Testis (tissue), 2 donors: ENCODE results near the gene DENND1A.
"Not testable (repeated sequence)": the region's sequence is repeated elsewhere in the genome, so short reads cannot be mapped to it uniquely, and the experiment has no call there.

Source experiments
- CTCF ChIP-seq, 3 experiments: fragments of 450-650 bp in 2 of 3; fragments of 200-600 bp in 1 of 3; sonication (generic) in 1 of 3; IDR thresholded peaks; one replicate each; pipeline ENCODE4 v1.5.1; 2016 to 2019; ENCODE audit warnings: antibody characterized with exemption in 3 of 3, mild to moderate bottlenecking in 2 of 3, moderate library complexity in 1 of 3
- POLR2A ChIP-seq: fragments of 450-650 bp; IDR thresholded peaks from one replicate; pipeline ENCODE4 v1.6.1; 2017; ENCODE audit warnings: antibody characterized with exemption, mild to moderate bottlenecking, moderate library complexity

- TF ChIP-seq POLR2A; CTCF (IDR thresholded peaks at IDR 0.05): not testable (repeated sequence)
Observed at GRCh38 chr9:123936575-123936974, 6.6 kb upstream of the DENND1A start.
